A172 (cell line): Measurements from ENCODE around the gene SGF29. TPM values are rescaled to one million over a fixed set of nuclear protein-coding genes. Genes with fewer than 3 reads are reported as not detected.
"Not testable (repeated sequence)": the region's sequence is repeated elsewhere in the genome, so short reads cannot be mapped to it uniquely, and the experiment has no call there.

ENCODE experiments used
- DNase-seq: peaks from one replicate; pipeline ENCODE4 v3.0.0-alpha.2; 2015; ENCODE audit warnings: low spot score
- total RNA-seq: library from RNA; depleted of rRNA; stranded (reverse); fragments of >200 nt; shearing (Covaris generic); gene quantifications from 2 replicates; pipeline ENCODE4 v1.2.3, GENCODE V29; 2014

SGF29 gene
- total RNA-seq, 1 experiment from 2014 or later: 24.3 TPM

- no peak for DNase-seq
Observed at GRCh38 chr16:28610595-28611191, 57.0 kb downstream of the SGF29 start.

- DNase-seq: not testable (repeated sequence)
Observed at GRCh38 chr16:28612359-28613280, 58.9 kb downstream of the SGF29 start.

- DNase-seq: not testable (repeated sequence)
Observed at GRCh38 chr16:28613912-28614311, 60.2 kb downstream of the SGF29 start.

- not testable (repeated sequence) for DNase-seq
Observed at GRCh38 chr16:28614561-28614960, 60.8 kb downstream of the SGF29 start.

GRCh38 chr16:28615486-28616223 is 61.9 kb downstream of the SGF29 start:
- DNase-seq: peak; percentile 65

- not testable (repeated sequence) for DNase-seq
Observed at GRCh38 chr16:28616224-28616577, 62.5 kb downstream of the SGF29 start.

GRCh38 chr16:28616636-28617035 is 62.9 kb downstream of the SGF29 start:
- no peak for DNase-seq

- DNase-seq: no peak
Observed at GRCh38 chr16:28617874-28618273, 64.2 kb downstream of the SGF29 start.

- DNase-seq: not testable (repeated sequence)
Observed at GRCh38 chr16:28620316-28620715, 66.6 kb downstream of the SGF29 start.

- no peak for DNase-seq
Observed at GRCh38 chr16:28621481-28622155, 67.9 kb downstream of the SGF29 start.

- DNase-seq: not testable (repeated sequence)
Observed at GRCh38 chr16:28622532-28623171, 68.9 kb downstream of the SGF29 start.

GRCh38 chr16:28623172-28623711 is 69.5 kb downstream of the SGF29 start:
- DNase-seq: no peak

GRCh38 chr16:28630905-28631304 is 77.2 kb downstream of the SGF29 start:
- not testable (repeated sequence) for DNase-seq

- DNase-seq: peak; percentile 93
Observed at GRCh38 chr16:28636093-28636823, 82.5 kb downstream of the SGF29 start.

GRCh38 chr16:28637765-28638164 is 84.0 kb downstream of the SGF29 start, which contains the start of gene NPIPB8:
NPIPB8 (plus strand) TSS chr16:28638065; CDS start chr16:28638361, 296 bp downstream.
- DNase-seq: not testable (repeated sequence)

- DNase-seq: not testable (repeated sequence)
Observed at GRCh38 chr16:28638359-28638758, 84.6 kb downstream of the SGF29 start.

GRCh38 chr16:28639959-28640358 is 86.2 kb downstream of the SGF29 start:
- not testable (repeated sequence) for DNase-seq
